Measurements from ENCODE around the gene CDC42BPA. TPM values are rescaled to one million over a fixed set of nuclear protein-coding genes. Genes with fewer than 3 reads are reported as not detected.

Gene CDC42BPA
- total RNA-seq, 1 experiment from 2014 or later = 30.1 TPM

GRCh38 chr1:227043755-227044154 is 274.5 kb downstream of the CDC42BPA start:
- Histone ChIP-seq H2AFZ (ENCODE audit: low read length) (no peak overlapping the region), H2BK15ac (ENCODE audit: low read depth, low read length) (no peak overlapping the region), H3K56ac (ENCODE audit: insufficient read length, low read depth, low read length) (no peak overlapping the region), H2BK12ac (ENCODE audit: insufficient read length, low read depth, low read length) (no peak overlapping the region), H3K79me2 (ENCODE audit: insufficient read depth, low read length) (no peaks in the 10 kb centered on the region), H3K9ac (ENCODE audit: extremely low read depth, insufficient read length, low read length) (no peak overlapping the region), H3K4ac (ENCODE audit: low read depth, low read length) (no peak overlapping the region), H4K20me1 (ENCODE audit: control insufficient read depth, insufficient read depth, insufficient read length) (no peaks in the 10 kb centered on the region), H3K79me1 (ENCODE audit: insufficient read depth, low read depth, low read length, poor library complexity, severe bottlenecking) (no peaks in the 10 kb centered on the region), H2AK5ac (ENCODE audit: insufficient read length, low read length) (no peak overlapping the region), H4K8ac (replicated peaks; ENCODE audit: insufficient read length, low read depth, low read length) (no peak overlapping the region), H2BK20ac (ENCODE audit: low read depth, low read length, poor library complexity, severe bottlenecking) (no peak overlapping the region), H3K14ac (ENCODE audit: insufficient read depth, low read length) (no peak overlapping the region), H2BK5ac (ENCODE audit: insufficient read length, low read length) (no peak overlapping the region), H4K91ac (ENCODE audit: insufficient read length, low read depth, low read length) (no peak overlapping the region), H3K4me2 (ENCODE audit: insufficient read depth, insufficient read length, low read length) (no peak overlapping the region), H3K23ac (ENCODE audit: insufficient read length, low read depth, low read length) (no peak overlapping the region), H3K18ac (ENCODE audit: insufficient read length, low read depth, low read length) (no peak overlapping the region), H3K23me2 (ENCODE audit: insufficient read length, low read depth, low read length, poor library complexity, severe bottlenecking) (no peaks in the 10 kb centered on the region), H4K5ac (ENCODE audit: insufficient read length, low read depth, low read length) (no peak overlapping the region), H2BK120ac (ENCODE audit: low read depth, low read length, poor library complexity, severe bottlenecking) (no peak overlapping the region), H3K27ac (ENCODE audit: insufficient read length, low read depth, low read length) (no peak overlapping the region), H3T11ph (ENCODE audit: low read length) (no peak overlapping the region), H3K27me3 (ENCODE audit: insufficient read depth, low read length) (no peaks in the 10 kb centered on the region), H3K9me3 (ENCODE audit: control insufficient read depth, low read depth, low read length) (no peaks in the 10 kb centered on the region), H3K4me1 (ENCODE audit: insufficient read depth, low read length) (no peaks in the 10 kb centered on the region)
- Mint-ChIP-seq H3K4me1 (no peaks in the 10 kb centered on the region; a peak in 1 of 4 replicates), H3K9me3 (no peaks in the 10 kb centered on the region), H3K36me3 (ENCODE audit: insufficient read depth in 1 of 3, low read depth in 3 of 3) (peaks cover 3 to 15% (median 4%) of the 10 kb centered on the region in 3 experiments; a peak in 4 of 7 replicates), H3K4me3 (no peak overlapping the region), H3K27ac (no peak overlapping the region), H3K27me3 (ENCODE audit: low read depth) (no peaks in the 10 kb centered on the region)
- WGBS (ENCODE audit: extremely low coverage, insufficient read length, low lambda C conversion rate) = no CpG with 5 or more reads among the region's 5 CpGs
- TF ChIP-seq, protein P1, sequence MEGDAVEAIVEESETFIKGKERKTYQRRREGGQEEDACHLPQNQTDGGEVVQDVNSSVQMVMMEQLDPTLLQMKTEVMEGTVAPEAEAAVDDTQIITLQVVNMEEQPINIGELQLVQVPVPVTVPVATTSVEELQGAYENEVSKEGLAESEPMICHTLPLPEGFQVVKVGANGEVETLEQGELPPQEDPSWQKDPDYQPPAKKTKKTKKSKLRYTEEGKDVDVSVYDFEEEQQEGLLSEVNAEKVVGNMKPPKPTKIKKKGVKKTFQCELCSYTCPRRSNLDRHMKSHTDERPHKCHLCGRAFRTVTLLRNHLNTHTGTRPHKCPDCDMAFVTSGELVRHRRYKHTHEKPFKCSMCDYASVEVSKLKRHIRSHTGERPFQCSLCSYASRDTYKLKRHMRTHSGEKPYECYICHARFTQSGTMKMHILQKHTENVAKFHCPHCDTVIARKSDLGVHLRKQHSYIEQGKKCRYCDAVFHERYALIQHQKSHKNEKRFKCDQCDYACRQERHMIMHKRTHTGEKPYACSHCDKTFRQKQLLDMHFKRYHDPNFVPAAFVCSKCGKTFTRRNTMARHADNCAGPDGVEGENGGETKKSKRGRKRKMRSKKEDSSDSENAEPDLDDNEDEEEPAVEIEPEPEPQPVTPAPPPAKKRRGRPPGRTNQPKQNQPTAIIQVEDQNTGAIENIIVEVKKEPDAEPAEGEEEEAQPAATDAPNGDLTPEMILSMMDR (conservative IDR thresholded peaks at IDR 0.05) = no peak
- DNase-seq = no peak

Measured in H9 (cell line).